Neural cell (in vitro differentiated cells): ENCODE data around the gene PLEKHA7.

Source experiments
- CTCF ChIP-seq: fragments of 450-650 bp; IDR thresholded peaks from 2 replicates; pipeline ENCODE4 v1.5.1; 2014; ENCODE audit warnings: antibody characterized with exemption, mild to moderate bottlenecking, moderate library complexity; ENCODE audit not compliant: poor library complexity, severe bottlenecking
- EZH2 ChIP-seq: fragments of 200-600, 300-800 bp; shearing (Covaris generic), sonication (generic); IDR thresholded peaks from 2 replicates; pipeline ENCODE4 v1.6.1; 2014; ENCODE audit warnings: antibody characterized with exemption, low read length, borderline replicate concordance, mild to moderate bottlenecking; ENCODE audit not compliant: insufficient read depth, poor library complexity, severe bottlenecking
- POLR2AphosphoS5 ChIP-seq: IDR thresholded peaks from 2 replicates; pipeline ENCODE4 v1.6.1; 2012
- RAD21 ChIP-seq: fragments of 450-650 bp; conservative IDR thresholded peaks from 2 replicates; pipeline ENCODE4 v1.6.1; 2014; ENCODE audit warnings: antibody characterized with exemption, mild to moderate bottlenecking, moderate library complexity
- TF ChIP-seq, protein P1 (sequence below): IDR thresholded peaks from 2 replicates; pipeline ENCODE4 v1.6.1; 2012; ENCODE audit warnings: borderline replicate concordance

- no peak for TF ChIP-seq POLR2AphosphoS5
- no peak for TF ChIP-seq CTCF
- TF ChIP-seq EZH2 = no peak
- TF ChIP-seq, protein P1, sequence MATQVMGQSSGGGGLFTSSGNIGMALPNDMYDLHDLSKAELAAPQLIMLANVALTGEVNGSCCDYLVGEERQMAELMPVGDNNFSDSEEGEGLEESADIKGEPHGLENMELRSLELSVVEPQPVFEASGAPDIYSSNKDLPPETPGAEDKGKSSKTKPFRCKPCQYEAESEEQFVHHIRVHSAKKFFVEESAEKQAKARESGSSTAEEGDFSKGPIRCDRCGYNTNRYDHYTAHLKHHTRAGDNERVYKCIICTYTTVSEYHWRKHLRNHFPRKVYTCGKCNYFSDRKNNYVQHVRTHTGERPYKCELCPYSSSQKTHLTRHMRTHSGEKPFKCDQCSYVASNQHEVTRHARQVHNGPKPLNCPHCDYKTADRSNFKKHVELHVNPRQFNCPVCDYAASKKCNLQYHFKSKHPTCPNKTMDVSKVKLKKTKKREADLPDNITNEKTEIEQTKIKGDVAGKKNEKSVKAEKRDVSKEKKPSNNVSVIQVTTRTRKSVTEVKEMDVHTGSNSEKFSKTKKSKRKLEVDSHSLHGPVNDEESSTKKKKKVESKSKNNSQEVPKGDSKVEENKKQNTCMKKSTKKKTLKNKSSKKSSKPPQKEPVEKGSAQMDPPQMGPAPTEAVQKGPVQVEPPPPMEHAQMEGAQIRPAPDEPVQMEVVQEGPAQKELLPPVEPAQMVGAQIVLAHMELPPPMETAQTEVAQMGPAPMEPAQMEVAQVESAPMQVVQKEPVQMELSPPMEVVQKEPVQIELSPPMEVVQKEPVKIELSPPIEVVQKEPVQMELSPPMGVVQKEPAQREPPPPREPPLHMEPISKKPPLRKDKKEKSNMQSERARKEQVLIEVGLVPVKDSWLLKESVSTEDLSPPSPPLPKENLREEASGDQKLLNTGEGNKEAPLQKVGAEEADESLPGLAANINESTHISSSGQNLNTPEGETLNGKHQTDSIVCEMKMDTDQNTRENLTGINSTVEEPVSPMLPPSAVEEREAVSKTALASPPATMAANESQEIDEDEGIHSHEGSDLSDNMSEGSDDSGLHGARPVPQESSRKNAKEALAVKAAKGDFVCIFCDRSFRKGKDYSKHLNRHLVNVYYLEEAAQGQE = no peak
- no peak for TF ChIP-seq RAD21
Observed at GRCh38 chr11:16790486-16791190, 223.6 kb downstream of the PLEKHA7 start.
